Measurements from ENCODE around the gene DPYSL5. TPM values are rescaled to one million over a fixed set of nuclear protein-coding genes. Genes with fewer than 3 reads are reported as not detected.
A peak's percentile ranks its signal among the peaks of the same experiment; 100 is the strongest.

Gene DPYSL5
- total and polyA plus RNA-seq, 12 donors, result 0.01 to 0.12 TPM; not detected in 10

DNA sequence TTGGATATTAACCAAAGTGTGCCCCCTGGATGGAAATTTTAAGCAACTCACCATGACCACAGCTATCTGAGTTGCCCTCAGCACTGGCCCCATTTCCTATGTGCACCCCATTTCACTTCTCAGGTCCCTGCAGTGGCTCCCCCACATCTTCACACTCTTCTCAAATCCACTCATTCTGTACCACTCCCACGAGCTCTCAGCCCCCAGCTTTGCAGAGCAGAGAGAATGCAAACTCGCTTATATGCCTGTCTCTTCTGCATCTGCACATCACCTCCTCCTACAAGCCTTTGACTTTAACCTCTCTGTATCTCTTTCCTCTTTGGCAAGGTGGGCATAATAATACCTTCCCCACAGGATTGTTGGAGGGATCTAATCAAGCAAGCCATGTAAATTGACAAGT lies 46.2 kb downstream of the DPYSL5 start:
- WGBS, 2 donors, result 80 to 86% methylated on average over 2 of the region's 2 CpGs
- no peak overlapping the region for H3K4me3 ChIP-seq
- no peak overlapping the region for H3K27ac ChIP-seq
- intact Hi-C loops (cut with DNase I), result no loop called here
- peaks cover 0 to 3% (median 0%) of the 10 kb centered on the region in 7 donors for H3K27me3 ChIP-seq
- H3K4me1 ChIP-seq, result peaks cover 0 to 10% (median 0%) of the 10 kb centered on the region in 9 donors
- H3K9me3 ChIP-seq, result peaks cover 0 to 14% (median 0%) of the 10 kb centered on the region in 11 donors
- H3K36me3 ChIP-seq, result no peaks in the 10 kb centered on the region
- ATAC-seq (no peak), DNase-seq (no peak)
- TF ChIP-seq, protein P1, sequence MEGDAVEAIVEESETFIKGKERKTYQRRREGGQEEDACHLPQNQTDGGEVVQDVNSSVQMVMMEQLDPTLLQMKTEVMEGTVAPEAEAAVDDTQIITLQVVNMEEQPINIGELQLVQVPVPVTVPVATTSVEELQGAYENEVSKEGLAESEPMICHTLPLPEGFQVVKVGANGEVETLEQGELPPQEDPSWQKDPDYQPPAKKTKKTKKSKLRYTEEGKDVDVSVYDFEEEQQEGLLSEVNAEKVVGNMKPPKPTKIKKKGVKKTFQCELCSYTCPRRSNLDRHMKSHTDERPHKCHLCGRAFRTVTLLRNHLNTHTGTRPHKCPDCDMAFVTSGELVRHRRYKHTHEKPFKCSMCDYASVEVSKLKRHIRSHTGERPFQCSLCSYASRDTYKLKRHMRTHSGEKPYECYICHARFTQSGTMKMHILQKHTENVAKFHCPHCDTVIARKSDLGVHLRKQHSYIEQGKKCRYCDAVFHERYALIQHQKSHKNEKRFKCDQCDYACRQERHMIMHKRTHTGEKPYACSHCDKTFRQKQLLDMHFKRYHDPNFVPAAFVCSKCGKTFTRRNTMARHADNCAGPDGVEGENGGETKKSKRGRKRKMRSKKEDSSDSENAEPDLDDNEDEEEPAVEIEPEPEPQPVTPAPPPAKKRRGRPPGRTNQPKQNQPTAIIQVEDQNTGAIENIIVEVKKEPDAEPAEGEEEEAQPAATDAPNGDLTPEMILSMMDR (IDR thresholded peaks at IDR 0.05), result no peak

DNA sequence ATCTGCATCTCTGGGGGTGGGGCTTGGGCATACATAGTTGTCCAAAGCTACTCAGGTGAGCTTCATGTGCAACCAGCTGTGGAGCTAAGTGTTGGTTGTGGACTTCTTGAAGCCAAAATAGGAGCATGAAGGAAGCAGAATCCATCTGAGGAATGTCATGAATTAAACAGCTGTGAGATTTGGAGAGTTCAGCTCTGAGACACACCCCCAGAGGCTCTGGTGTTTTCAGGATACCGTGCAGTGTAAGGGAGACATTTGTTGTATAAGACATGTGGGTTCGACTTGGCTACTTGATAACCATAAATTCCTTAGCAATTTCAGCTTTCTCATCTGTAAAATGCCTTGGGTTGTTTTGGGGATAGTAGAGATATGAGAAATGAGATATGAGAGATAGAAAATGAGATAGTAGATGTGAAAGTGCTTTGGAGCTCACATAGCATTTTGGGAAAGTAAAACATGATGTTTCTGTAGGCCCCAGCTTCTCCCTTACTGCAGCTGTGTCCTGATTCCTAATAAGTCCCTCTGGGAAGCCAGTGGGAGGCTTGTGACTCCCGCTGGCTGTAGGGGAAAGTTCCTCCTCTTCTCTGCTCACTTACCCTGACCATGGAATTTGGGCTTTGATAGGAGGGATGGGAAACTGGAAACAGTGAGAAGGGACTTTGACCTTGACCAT lies 50.0 kb downstream of the DPYSL5 start:
- intact Hi-C loops (cut with DNase I), result no loop called here
- Histone ChIP-seq H3K9me3 (peaks cover 0 to 14% (median 0%) of the 10 kb centered on the region in 11 donors), H3K36me3 (no peaks in the 10 kb centered on the region), H3K27ac (no peak overlapping the region), H3K4me3 (no peak overlapping the region), H3K27me3 (no peaks in the 10 kb centered on the region), H3K4me1 (peaks cover 0 to 11% (median 0%) of the 10 kb centered on the region in 9 donors)
- DNase-seq, result no peak
- TF ChIP-seq, protein P1 (IDR thresholded peaks at IDR 0.05), result no peak
- ATAC-seq, result peak in 3 of 8 donors; percentile 52 to 61 (median 60)
- WGBS, 2 donors, result 50 to 61% methylated on average over 3 of the region's 3 CpGs

DNA sequence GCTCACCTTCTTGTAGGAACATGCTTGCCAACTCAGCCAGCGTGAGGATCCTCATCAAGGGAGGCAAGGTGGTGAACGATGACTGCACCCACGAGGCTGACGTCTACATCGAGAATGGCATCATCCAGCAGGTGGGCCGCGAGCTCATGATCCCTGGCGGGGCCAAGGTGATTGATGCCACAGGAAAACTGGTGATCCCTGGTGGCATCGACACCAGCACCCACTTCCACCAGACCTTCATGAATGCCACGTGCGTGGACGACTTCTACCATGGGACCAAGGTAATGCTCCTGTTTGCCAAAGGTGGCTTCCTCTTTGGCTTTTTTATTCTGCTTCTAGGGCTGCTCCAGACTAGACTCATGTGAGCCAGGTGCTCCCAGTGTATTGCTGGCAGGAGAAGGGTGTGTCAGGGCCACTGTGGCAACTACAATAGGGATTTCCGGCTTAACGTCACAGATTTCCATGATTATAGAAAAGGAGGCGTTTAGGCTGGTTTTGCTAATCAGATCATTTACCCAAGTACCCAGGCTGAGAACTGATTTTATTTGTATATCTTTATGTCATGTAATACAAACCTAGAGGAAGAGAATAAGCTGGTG lies 50.6 kb downstream of the DPYSL5 start:
- Histone ChIP-seq H3K27ac (no peak overlapping the region), H3K4me1 (peaks cover 0 to 11% (median 0%) of the 10 kb centered on the region in 9 donors), H3K27me3 (no peaks in the 10 kb centered on the region), H3K9me3 (peaks cover 0 to 14% (median 0%) of the 10 kb centered on the region in 11 donors), H3K4me3 (no peak overlapping the region), H3K36me3 (no peaks in the 10 kb centered on the region)
- DNase-seq, result no peak
- 92 to 95% methylated on average over 15 of the region's 15 CpGs for WGBS, 2 donors
- TF ChIP-seq, protein P1 (IDR thresholded peaks at IDR 0.05), result no peak
- ATAC-seq, result no peak
- intact Hi-C loops (cut with DNase I), result no loop called here

DNA sequence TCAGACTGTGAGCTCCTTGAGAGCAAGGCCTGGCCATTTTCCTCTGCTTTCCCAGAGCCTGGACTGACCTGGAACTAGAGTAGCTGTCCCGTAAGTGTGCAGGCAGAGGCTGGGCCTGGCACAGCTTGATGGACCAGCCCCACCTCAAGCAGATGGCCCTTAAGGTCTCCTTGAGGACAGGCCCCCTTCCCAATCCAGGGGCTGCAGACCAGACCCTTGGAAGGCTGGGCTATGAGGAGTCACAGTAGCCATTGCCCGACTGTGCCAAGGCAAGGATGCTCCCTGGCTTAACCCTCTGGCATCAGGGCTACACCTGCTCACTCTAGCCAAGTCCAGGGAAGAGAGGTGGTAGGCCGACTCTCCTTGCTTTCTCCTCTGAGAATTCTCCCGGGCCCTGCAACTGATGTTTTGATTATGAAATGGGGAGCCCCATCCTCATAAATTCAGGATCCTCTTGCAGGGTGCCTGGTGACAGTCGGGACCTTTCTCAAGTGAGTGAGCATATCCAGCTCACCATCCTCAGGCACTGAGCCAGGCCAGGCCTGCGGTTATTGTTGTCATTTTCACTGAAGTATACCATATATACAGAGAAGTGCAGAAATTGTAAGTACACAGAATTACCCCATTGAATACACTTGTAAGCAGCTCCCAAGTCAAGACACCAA lies 51.7 kb downstream of the DPYSL5 start:
- no peak overlapping the region for H3K4me3 ChIP-seq
- peaks cover 0 to 11% (median 0%) of the 10 kb centered on the region in 9 donors for H3K4me1 ChIP-seq
- no peak for ATAC-seq
- intact Hi-C loops (cut with DNase I), result no loop called here
- 87 to 90% methylated on average over 6 of the region's 6 CpGs for WGBS, 2 donors
- peaks cover 0 to 13% (median 0%) of the 10 kb centered on the region in 11 donors for H3K9me3 ChIP-seq
- H3K27me3 ChIP-seq, result no peaks in the 10 kb centered on the region
- H3K27ac ChIP-seq, result no peak overlapping the region
- H3K36me3 ChIP-seq, result no peaks in the 10 kb centered on the region
- TF ChIP-seq, protein P1 (IDR thresholded peaks at IDR 0.05), result no peak
- DNase-seq, result no peak
